Tibial nerve (tissue), 3 donors: ENCODE measurements around the gene EXOC6B.

Source experiments
- POLR2A ChIP-seq, 2 donors: fragments of 450-650 bp; IDR thresholded peaks; one replicate each; pipeline ENCODE4 v1.6.1; 2017; ENCODE audit warnings: antibody characterized with exemption in 2 of 2, mild to moderate bottlenecking in 2 of 2, moderate library complexity in 2 of 2
- TF ChIP-seq, protein P1 (sequence below), 5 experiments: fragments of 200-600 bp in 3 of 5; fragments of 450-650 bp in 2 of 5; sonication (generic) in 3 of 5; IDR thresholded peaks; one replicate each; pipeline ENCODE4 v1.5.1; 2016 to 2019; ENCODE audit warnings: antibody characterized with exemption in 5 of 5, mild to moderate bottlenecking in 3 of 5, moderate library complexity in 2 of 5

DNA sequence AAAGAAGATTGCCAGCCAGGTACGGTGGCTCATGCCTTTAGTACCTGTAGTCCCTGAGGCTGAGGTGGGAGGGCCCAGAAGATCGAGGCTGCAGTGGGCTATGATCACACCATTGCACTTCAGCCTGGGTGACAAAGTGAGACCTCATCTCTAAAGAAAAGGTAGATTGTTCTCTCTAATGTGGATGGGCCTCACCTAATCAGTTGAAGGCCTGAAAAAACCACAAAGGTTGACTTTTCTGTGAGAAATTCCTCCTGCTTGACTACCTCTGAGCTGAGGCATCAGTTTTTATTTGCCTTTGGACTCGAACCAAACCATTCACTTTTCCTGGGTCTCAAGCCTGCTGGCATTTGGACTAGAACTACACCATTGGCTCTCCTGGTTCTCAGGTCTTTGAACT is 536.1 kb downstream of the EXOC6B start:
- TF ChIP-seq, protein P1, sequence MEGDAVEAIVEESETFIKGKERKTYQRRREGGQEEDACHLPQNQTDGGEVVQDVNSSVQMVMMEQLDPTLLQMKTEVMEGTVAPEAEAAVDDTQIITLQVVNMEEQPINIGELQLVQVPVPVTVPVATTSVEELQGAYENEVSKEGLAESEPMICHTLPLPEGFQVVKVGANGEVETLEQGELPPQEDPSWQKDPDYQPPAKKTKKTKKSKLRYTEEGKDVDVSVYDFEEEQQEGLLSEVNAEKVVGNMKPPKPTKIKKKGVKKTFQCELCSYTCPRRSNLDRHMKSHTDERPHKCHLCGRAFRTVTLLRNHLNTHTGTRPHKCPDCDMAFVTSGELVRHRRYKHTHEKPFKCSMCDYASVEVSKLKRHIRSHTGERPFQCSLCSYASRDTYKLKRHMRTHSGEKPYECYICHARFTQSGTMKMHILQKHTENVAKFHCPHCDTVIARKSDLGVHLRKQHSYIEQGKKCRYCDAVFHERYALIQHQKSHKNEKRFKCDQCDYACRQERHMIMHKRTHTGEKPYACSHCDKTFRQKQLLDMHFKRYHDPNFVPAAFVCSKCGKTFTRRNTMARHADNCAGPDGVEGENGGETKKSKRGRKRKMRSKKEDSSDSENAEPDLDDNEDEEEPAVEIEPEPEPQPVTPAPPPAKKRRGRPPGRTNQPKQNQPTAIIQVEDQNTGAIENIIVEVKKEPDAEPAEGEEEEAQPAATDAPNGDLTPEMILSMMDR (IDR thresholded peaks at IDR 0.05): no peak
- no peak for TF ChIP-seq POLR2A (IDR thresholded peaks at IDR 0.05)
